GM12878 (cell line): ENCODE measurements around the gene POFUT1. TPM values are rescaled to one million over a fixed set of nuclear protein-coding genes. Genes with fewer than 3 reads are reported as not detected.
"Not testable (repeated sequence)": the region's sequence is repeated elsewhere in the genome, so short reads cannot be mapped to it uniquely, and the experiment has no call there.

ENCODE experiments used
- ATAC-seq: fragments of 200-7000 bp; cut with Tn5 transposase; 3 replicates; pipeline ENCODE4 v1.9.1; 2020; ENCODE audit warnings: mild to moderate bottlenecking, moderate library complexity
- BruUV-seq: library from RNA; stranded (reverse); fragments of 400-500 nt; replicated peaks from 2 replicates; lab custom pipeline; 2021; lab: Mats Ljungman, UMichigan
- CTCF ChIA-PET: fragments of 300-600 bp; sonication (Branson Sonifier 250); formaldehyde crosslinking; extraction: SDS; loops from one replicate; lab custom pipeline; 2021; ENCODE audit warnings: inconsistent platforms; lab: Yijun Ruan, JAX
- POLR2A ChIA-PET: fragments of 350-600 bp; formaldehyde crosslinking; extraction: SDS; loops from one replicate; lab custom pipeline; 2021; ENCODE audit warnings: inconsistent platforms; lab: Charles Lee
- RAD21 ChIA-PET: fragments of 300-600 bp; sonication (Branson Sonifier 250); formaldehyde crosslinking; loops from one replicate; lab custom pipeline; 2023; ENCODE audit warnings: antibody characterized with exemption; ENCODE audit not compliant: unreplicated experiment; lab: Charles Lee
- SMC1A ChIA-PET: fragments of 300-600 bp; sonication (Branson Sonifier 250); formaldehyde crosslinking; loops from one replicate; lab custom pipeline; 2023; ENCODE audit not compliant: unreplicated experiment, uncharacterized antibody; lab: Charles Lee
- DNase-seq: peaks from one replicate; pipeline ENCODE4 v3.0.0-alpha.2; 2011; ENCODE audit warnings: low read depth, low spot score
- FAIRE-seq: peaks from 3 replicates; lab custom pipeline; 2011; peaks lifted over from hg19 to GRCh38; lab: Jason Lieb, UNC
- H2AFZ ChIP-seq: 2 replicates; pipeline ENCODE4 v1.6.0; 2011; ENCODE audit warnings: low read depth, low read length, control low read depth; ENCODE audit not compliant: control insufficient read depth
- H3K27ac ChIP-seq: 2 replicates; pipeline ENCODE4 v1.5.1; 2011; ENCODE audit warnings: control low read depth; ENCODE audit not compliant: control insufficient read depth, insufficient read depth
- H3K27me3 ChIP-seq, 2 experiments: replicated peaks in 1 of 2; 2 replicates each; pipeline versions ENCODE4 v1.6.0 to v1.6.1; 2011; ENCODE audit warnings: low read length in 1 of 2; ENCODE audit not compliant: control insufficient read depth in 2 of 2, insufficient read depth in 2 of 2
- H3K36me3 ChIP-seq, 2 experiments: 2 replicates each; pipeline ENCODE4 v1.5.1; 2011; ENCODE audit warnings: low read length in 1 of 2; ENCODE audit not compliant: control insufficient read depth in 2 of 2, insufficient read depth in 2 of 2
- H3K4me1 ChIP-seq: 2 replicates; pipeline ENCODE4 v1.6.1; 2011; ENCODE audit warnings: mild to moderate bottlenecking, low read length, moderate library complexity, mixed read lengths; ENCODE audit not compliant: control insufficient read depth, insufficient read depth
- H3K4me2 ChIP-seq: 2 replicates; pipeline ENCODE4 v1.6.0; 2011; ENCODE audit warnings: control low read depth; ENCODE audit not compliant: control insufficient read depth, insufficient read depth
- H3K4me3 ChIP-seq: fragments of 200-600 bp; sonication (generic); 2 replicates; pipeline ENCODE4 v1.5.1; 2016
- H3K79me2 ChIP-seq: 2 replicates; pipeline ENCODE4 v1.6.0; 2011; ENCODE audit warnings: low read length; ENCODE audit not compliant: control insufficient read depth, insufficient read depth
- H3K9ac ChIP-seq: 2 replicates; pipeline ENCODE4 v1.8.0; 2011; ENCODE audit warnings: low read length, control low read depth, mixed read lengths; ENCODE audit not compliant: control insufficient read depth, insufficient read depth
- H3K9me3 ChIP-seq: replicated peaks from 3 replicates; pipeline ENCODE4 v1.5.1; 2011; ENCODE audit warnings: mild to moderate bottlenecking, low read length; ENCODE audit not compliant: control insufficient read depth, insufficient read depth
- H4K20me1 ChIP-seq: 2 replicates; pipeline ENCODE4 v1.6.0; 2011; ENCODE audit not compliant: control insufficient read depth, insufficient read depth
- CBFB ChIP-seq: IDR thresholded peaks from 2 replicates; pipeline ENCODE4 v1.6.1; 2016; ENCODE audit warnings: antibody characterized with exemption, low read depth
- CBX5 ChIP-seq: sonication (generic); IDR thresholded peaks from 2 replicates; pipeline ENCODE4 v1.6.1; 2016; ENCODE audit warnings: low read depth, moderate library complexity, mild to moderate bottlenecking, inconsistent platforms
- CEBPB ChIP-seq, 2 experiments: fragments of 150-350 bp in 1 of 2; IDR thresholded peaks; 2 replicates each; pipeline ENCODE4 v1.6.1; 2012 to 2014; ENCODE audit warnings: low read depth in 2 of 2, low read length in 2 of 2, borderline replicate concordance in 1 of 2, inconsistent platforms in 1 of 2
- FOS ChIP-seq: IDR thresholded peaks from 3 replicates; pipeline ENCODE4 v1.6.1; 2011; ENCODE audit warnings: borderline replicate concordance; ENCODE audit not compliant: insufficient read length; ENCODE audit errors: extremely low read depth
- HCFC1 ChIP-seq: fragments of 150-350 bp; IDR thresholded peaks from 2 replicates; pipeline ENCODE4 v1.6.1; 2014; ENCODE audit warnings: low read length
- IKZF2 ChIP-seq, 2 experiments: fragments of 450-650 bp; IDR thresholded peaks; 2 replicates each; pipeline ENCODE4 v1.6.1; 2017; ENCODE audit warnings: mild to moderate bottlenecking in 2 of 2, moderate library complexity in 2 of 2
- RBBP5 ChIP-seq: fragments of 200-600 bp; sonication (generic); conservative IDR thresholded peaks from 2 replicates; pipeline ENCODE4 v1.6.1; 2016
- WGBS: methylation state at CpG from one replicate; pipeline ENCODE4 v1.1.6; 2016; ENCODE audit warnings: low lambda C conversion rate; ENCODE audit not compliant: insufficient replicate concordance, insufficient coverage; ENCODE audit errors: missing lambda C conversion rate; 5-methylcytosine and 5-hydroxymethylcytosine counted together
- in situ Hi-C: fragments of 300-500 bp; cut with MboI; formaldehyde crosslinking; loops from 9 replicates; pipeline ENCODE4 v1.14.3; 2018; ENCODE audit warnings: mixed read lengths
- intact Hi-C: fragments of 100-400 bp; cut with micrococcal nuclease; formaldehyde crosslinking; loops from one replicate; pipeline ENCODE4 v1.14.2; 2022; ENCODE audit not compliant: unreplicated experiment
- polyA plus RNA-seq, 11 experiments: library from polyadenylated mRNA; depleted of rRNA in 4 of 11; unstranded in 6 of 11; stranded (reverse) in 5 of 11; fragments of >200 nt; fragmentation: Nextera tagmentation in 4 of 11; fragmentation: Illumina TruSeq in 1 of 11; extraction: Ambion mirVana in 4 of 11; extraction: Trizol in 1 of 11; gene quantifications; 1 replicate in 1 of 11; 2 replicates in 10 of 11; pipeline versions ENCODE4 v1.2.1 to v1.2.3, GENCODE V29; 2011 to 2016; ENCODE audit warnings: inconsistent platforms in 2 of 11, missing spikeins in 2 of 11, low read depth in 1 of 11
- total RNA-seq, 4 experiments: library from RNA; depleted of rRNA in 3 of 4; stranded (reverse); fragments of >200 nt in 3 of 4; fragmentation: Illumina TruSeq in 1 of 4; extraction: Trizol in 1 of 4; gene quantifications; 2 replicates each; pipeline versions ENCODE4 v1.2.1 to v1.2.3, GENCODE V29; 2013 to 2021
- TF ChIP-seq, protein P1 (sequence below): fragments of 150-350 bp; IDR thresholded peaks from 2 replicates; pipeline ENCODE4 v1.6.1; 2014; ENCODE audit warnings: mild to moderate bottlenecking, low read depth, low read length
- TF ChIP-seq, protein P2 (sequence below): IDR thresholded peaks from 2 replicates; pipeline ENCODE4 v1.6.1; 2012; ENCODE audit warnings: mild to moderate bottlenecking, low read depth, low read length

POFUT1 gene
- total and polyA plus RNA-seq, 10 of the 15 experiments (the other 5 are each of a cell fraction or from before 2014, with no cell fraction given), result 2.6 to 33.4 (median 23.1) TPM

GRCh38 chr20:32168184-32168910 is 39.3 kb upstream of the POFUT1 start (continued):
- no peak for TF ChIP-seq FOS
- TF ChIP-seq, protein P1, sequence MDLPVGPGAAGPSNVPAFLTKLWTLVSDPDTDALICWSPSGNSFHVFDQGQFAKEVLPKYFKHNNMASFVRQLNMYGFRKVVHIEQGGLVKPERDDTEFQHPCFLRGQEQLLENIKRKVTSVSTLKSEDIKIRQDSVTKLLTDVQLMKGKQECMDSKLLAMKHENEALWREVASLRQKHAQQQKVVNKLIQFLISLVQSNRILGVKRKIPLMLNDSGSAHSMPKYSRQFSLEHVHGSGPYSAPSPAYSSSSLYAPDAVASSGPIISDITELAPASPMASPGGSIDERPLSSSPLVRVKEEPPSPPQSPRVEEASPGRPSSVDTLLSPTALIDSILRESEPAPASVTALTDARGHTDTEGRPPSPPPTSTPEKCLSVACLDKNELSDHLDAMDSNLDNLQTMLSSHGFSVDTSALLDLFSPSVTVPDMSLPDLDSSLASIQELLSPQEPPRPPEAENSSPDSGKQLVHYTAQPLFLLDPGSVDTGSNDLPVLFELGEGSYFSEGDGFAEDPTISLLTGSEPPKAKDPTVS, result no peak
- TF ChIP-seq, protein P2, sequence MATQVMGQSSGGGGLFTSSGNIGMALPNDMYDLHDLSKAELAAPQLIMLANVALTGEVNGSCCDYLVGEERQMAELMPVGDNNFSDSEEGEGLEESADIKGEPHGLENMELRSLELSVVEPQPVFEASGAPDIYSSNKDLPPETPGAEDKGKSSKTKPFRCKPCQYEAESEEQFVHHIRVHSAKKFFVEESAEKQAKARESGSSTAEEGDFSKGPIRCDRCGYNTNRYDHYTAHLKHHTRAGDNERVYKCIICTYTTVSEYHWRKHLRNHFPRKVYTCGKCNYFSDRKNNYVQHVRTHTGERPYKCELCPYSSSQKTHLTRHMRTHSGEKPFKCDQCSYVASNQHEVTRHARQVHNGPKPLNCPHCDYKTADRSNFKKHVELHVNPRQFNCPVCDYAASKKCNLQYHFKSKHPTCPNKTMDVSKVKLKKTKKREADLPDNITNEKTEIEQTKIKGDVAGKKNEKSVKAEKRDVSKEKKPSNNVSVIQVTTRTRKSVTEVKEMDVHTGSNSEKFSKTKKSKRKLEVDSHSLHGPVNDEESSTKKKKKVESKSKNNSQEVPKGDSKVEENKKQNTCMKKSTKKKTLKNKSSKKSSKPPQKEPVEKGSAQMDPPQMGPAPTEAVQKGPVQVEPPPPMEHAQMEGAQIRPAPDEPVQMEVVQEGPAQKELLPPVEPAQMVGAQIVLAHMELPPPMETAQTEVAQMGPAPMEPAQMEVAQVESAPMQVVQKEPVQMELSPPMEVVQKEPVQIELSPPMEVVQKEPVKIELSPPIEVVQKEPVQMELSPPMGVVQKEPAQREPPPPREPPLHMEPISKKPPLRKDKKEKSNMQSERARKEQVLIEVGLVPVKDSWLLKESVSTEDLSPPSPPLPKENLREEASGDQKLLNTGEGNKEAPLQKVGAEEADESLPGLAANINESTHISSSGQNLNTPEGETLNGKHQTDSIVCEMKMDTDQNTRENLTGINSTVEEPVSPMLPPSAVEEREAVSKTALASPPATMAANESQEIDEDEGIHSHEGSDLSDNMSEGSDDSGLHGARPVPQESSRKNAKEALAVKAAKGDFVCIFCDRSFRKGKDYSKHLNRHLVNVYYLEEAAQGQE, result no peak
- no peak for TF ChIP-seq IKZF2 (IDR thresholded peaks at IDR 0.05)
- no peak for TF ChIP-seq CBX5
- no peak for TF ChIP-seq CEBPB (IDR thresholded peaks at IDR 0.05; ENCODE audit: borderline replicate concordance in 1 of 2, low read depth in 2 of 2, low read length in 2 of 2)
- no peak for TF ChIP-seq HCFC1
- TF ChIP-seq CBFB, result no peak
- no peak for TF ChIP-seq RBBP5

DNA sequence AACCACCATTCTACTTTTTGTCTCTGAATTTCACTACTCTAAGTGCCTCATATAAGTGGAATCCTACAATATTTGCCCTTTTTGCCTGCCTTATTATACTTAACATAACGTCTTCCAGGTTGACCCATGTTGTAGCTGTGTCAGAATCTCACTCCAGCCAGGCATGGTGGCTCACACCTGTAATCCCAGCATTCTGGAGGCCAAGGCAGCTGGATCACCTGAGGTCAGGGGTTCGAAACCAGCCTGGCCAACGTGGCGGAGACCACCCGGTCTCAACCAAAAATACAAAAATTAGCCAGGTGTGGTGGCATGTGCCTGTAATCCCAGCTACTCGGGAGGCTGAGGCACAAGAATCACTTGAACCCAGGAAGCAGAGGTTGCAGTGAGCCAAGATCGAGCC is 30.0 kb upstream of the POFUT1 start:
- BruUV-seq, H3K4me2 ChIP-seq, H3K27me3 ChIP-seq, H3K79me2 ChIP-seq, H3K4me3 ChIP-seq, FAIRE-seq, SMC1A ChIA-PET, RAD21 ChIA-PET, POLR2A ChIA-PET, H3K36me3 ChIP-seq, intact Hi-C loops, CTCF ChIA-PET, H4K20me1 ChIP-seq, DNase-seq, H2AFZ ChIP-seq, H3K9ac ChIP-seq, in situ Hi-C loops, H3K4me1 ChIP-seq, ATAC-seq, H3K27ac ChIP-seq, H3K9me3 ChIP-seq: not testable (repeated sequence)
- WGBS, result 84% methylated on average over 7 of the region's 7 CpGs
